SK-N-MC (cell line): ENCODE results near the gene SPTSSB.

ENCODE experiments used
- EZH2 ChIP-seq: fragments of 200-600 bp; sonication (generic); IDR thresholded peaks from one replicate; pipeline ENCODE4 v1.6.1; 2017; ENCODE audit warnings: antibody characterized with exemption
- FOXP2 ChIP-seq: optimal IDR thresholded peaks from 2 replicates; pipeline ENCODE3; 2011; ENCODE audit warnings: mild to moderate bottlenecking, moderate library complexity; ENCODE audit not compliant: insufficient read depth; ENCODE audit errors: extremely low read length, control extremely low read depth
- POLR2AphosphoS5 ChIP-seq: IDR thresholded peaks from 2 replicates; pipeline ENCODE4 v1.6.1; 2012; ENCODE audit warnings: mild to moderate bottlenecking, low read depth, low read length, borderline replicate concordance

DNA sequence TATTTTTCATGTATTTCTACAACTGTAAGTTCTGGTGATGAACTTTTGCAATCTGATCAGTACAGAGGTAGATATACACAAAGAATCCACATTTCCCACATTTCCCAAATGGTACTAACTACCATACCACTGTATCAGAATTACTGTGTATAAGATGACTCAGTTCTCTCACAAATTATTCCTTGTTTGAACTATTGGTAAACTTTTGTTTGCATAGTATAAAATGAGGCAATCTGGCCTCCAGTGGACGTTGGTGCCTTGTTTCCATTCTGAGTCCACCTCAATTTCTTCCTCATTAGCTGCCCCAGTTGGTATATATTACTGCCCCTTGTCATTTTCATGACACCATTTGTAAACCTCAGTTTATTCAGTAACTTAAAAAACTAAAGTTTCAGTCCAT is 38.5 kb downstream of the SPTSSB start:
- TF ChIP-seq EZH2 = no peak
- no peak for TF ChIP-seq POLR2AphosphoS5
- no peak for TF ChIP-seq FOXP2
